Left lung (tissue), 14 donors: ENCODE measurements around the gene WDR18. TPM values are rescaled to one million over a fixed set of nuclear protein-coding genes. Genes with fewer than 3 reads are reported as not detected.

Experiments
- ATAC-seq: fragments of 200-7000 bp; cut with Tn5 transposase; one replicate; pipeline ENCODE4 v1.9.1; 2020; ENCODE audit warnings: moderate library complexity
- DNase-seq, 4 donors: peaks; one replicate each; pipeline ENCODE4 v3.0.0-alpha.2; 2013 to 2020
- H3K27ac ChIP-seq, 2 donors: fragments of 200-600 bp; sonication (generic) in 1 of 2; one replicate each; pipeline versions ENCODE4 v1.5.0 to v1.8.0; 2020 to 2021
- H3K27me3 ChIP-seq, 2 donors: fragments of 200-600 bp; sonication (generic) in 1 of 2; one replicate each; pipeline versions ENCODE4 v1.5.0 to v1.8.0; 2020 to 2021
- H3K36me3 ChIP-seq, 2 donors: fragments of 200-600 bp; sonication (generic) in 1 of 2; one replicate each; pipeline versions ENCODE4 v1.5.0 to v1.8.0; 2020 to 2021
- H3K4me1 ChIP-seq, 2 donors: fragments of 200-600 bp; one replicate each; pipeline ENCODE4 v1.8.0; 2021
- H3K4me3 ChIP-seq, 2 donors: fragments of 200-600 bp; sonication (generic) in 1 of 2; one replicate each; pipeline versions ENCODE4 v1.5.0 to v1.8.0; 2020 to 2021; ENCODE audit warnings: mild to moderate bottlenecking in 1 of 2
- H3K9me3 ChIP-seq, 2 donors: fragments of 200-600 bp; sonication (generic) in 1 of 2; one replicate each; pipeline versions ENCODE4 v1.5.0 to v1.8.0; 2020 to 2021
- CTCF ChIP-seq, 2 donors: fragments of 200-600 bp; sonication (generic) in 1 of 2; IDR thresholded peaks; one replicate each; pipeline versions ENCODE4 v1.5.0 to v1.8.0; 2021; ENCODE audit warnings: antibody characterized with exemption in 2 of 2
- intact Hi-C, 2 donors: fragments of 100-400 bp; cut with DNase I; formaldehyde crosslinking; loops; one replicate each; pipeline versions ENCODE4 v1.11.2 to v1.14.2; 2022
- long read RNA-seq, 12 donors: library from polyadenylated mRNA in 2 of 12; unstranded in 2 of 12; transcript quantifications; one replicate each; pipeline ENCODE4 v2.0.0 and lab custom pipeline, GENCODE V29; 2019 to 2026
- polyA plus RNA-seq, 6 donors: library from polyadenylated mRNA; unstranded; fragments of 120-200 nt; gene quantifications; one replicate each; pipeline ENCODE4 v1.2.1, GENCODE V29; 2013; ENCODE audit not compliant: insufficient read length in 6 of 6
- total RNA-seq, 2 donors: library from RNA; stranded (reverse); fragmentation: NEBNext Ultra II Directional; extraction: Animal tissue kit (Norgen Biotek cat#: 25700); gene quantifications; one replicate each; pipeline ENCODE4 v1.2.1, GENCODE V29; 2021
- donor health status: DM: no; HTN: yes; CAD: no.
- donor health status: DM: no; HTN: no; CAD: no.

WDR18 gene
- total RNA-seq = 10 to 100 TPM; 36.1 to 40.7 TPM
- polyA plus RNA-seq = 10 to 100 TPM; 26.6 to 35.9 (median 34.1) TPM
- long read RNA-seq, donor 1, transcript WDR18-202 (10 exons, 1,608 nt) = major isoform, 26 of 35 reads
- long read RNA-seq, donor 1, partial matches to known transcripts = 5 of 35 reads
- long read RNA-seq, donor 1, other reads (novel, unspliced or antisense) = 0 of 35 reads
- long read RNA-seq, donor 2, transcript WDR18-202 (10 exons, 1,608 nt) = major isoform, 14 of 19 reads
- long read RNA-seq, donor 2, partial matches to known transcripts = 5 of 19 reads
- long read RNA-seq, donor 2, other reads (novel, unspliced or antisense) = 0 of 19 reads
- long read RNA-seq, donor 3, transcript WDR18-202 (10 exons, 1,608 nt) = major isoform, 19 of 19 reads
- long read RNA-seq, donor 3, partial matches to known transcripts = 0 of 19 reads
- long read RNA-seq, donor 3, other reads (novel, unspliced or antisense) = 0 of 19 reads
- long read RNA-seq, donor 4, transcript WDR18-202 (10 exons, 1,608 nt) = major isoform, 50 of 56 reads
- long read RNA-seq, donor 4, partial matches to known transcripts = 3 of 56 reads
- long read RNA-seq, donor 4, other reads (novel, unspliced or antisense) = 3 of 56 reads
- long read RNA-seq, donor 5, transcript WDR18-202 (10 exons, 1,608 nt) = major isoform, 18 of 19 reads
- long read RNA-seq, donor 5, partial matches to known transcripts = 0 of 19 reads
- long read RNA-seq, donor 5, other reads (novel, unspliced or antisense) = 0 of 19 reads
- long read RNA-seq, donor 6, transcript WDR18-202 (10 exons, 1,608 nt) = major isoform, 27 of 31 reads
- long read RNA-seq, donor 6, partial matches to known transcripts = 0 of 31 reads
- long read RNA-seq, donor 6, other reads (novel, unspliced or antisense) = 0 of 31 reads
- long read RNA-seq, donor 7, transcript WDR18-202 (10 exons, 1,608 nt) = major isoform, 15 of 15 reads
- long read RNA-seq, donor 7, partial matches to known transcripts = 0 of 15 reads
- long read RNA-seq, donor 7, other reads (novel, unspliced or antisense) = 0 of 15 reads
- long read RNA-seq, donor 8, transcript WDR18-202 (10 exons, 1,608 nt) = major isoform, 13 of 15 reads
- long read RNA-seq, donor 8, partial matches to known transcripts = 0 of 15 reads
- long read RNA-seq, donor 8, other reads (novel, unspliced or antisense) = 0 of 15 reads
- long read RNA-seq, donor 9, partial matches to known transcripts = 0 of 2 reads
- long read RNA-seq, donor 9, other reads (novel, unspliced or antisense) = 0 of 2 reads
- long read RNA-seq, donor 10, transcript WDR18-202 (10 exons, 1,608 nt) = major isoform, 126 of 144 reads
- long read RNA-seq, donor 10, partial matches to known transcripts = 6 of 144 reads
- long read RNA-seq, donor 10, other reads (novel, unspliced or antisense) = 7 of 144 reads
- long read RNA-seq, donor 11 = 0 reads
- long read RNA-seq, donor 12, transcript WDR18-202 (10 exons, 1,608 nt) = major isoform, 13 of 15 reads
- long read RNA-seq, donor 12, partial matches to known transcripts = 0 of 15 reads
- long read RNA-seq, donor 12, other reads (novel, unspliced or antisense) = 0 of 15 reads

GRCh38 chr19:984165-984967 lies at the start of gene WDR18:
WDR18 (plus strand) TSS chr19:984345; CDS start chr19:984354, 9 bp downstream.
- intact Hi-C loops = loop anchor here (5.0 to 10.0 kb wide), 2 partner anchors 62 to 210 kb away; no protein-coding TSS in a partner anchor
- peak; percentile 96 for ATAC-seq
- H3K36me3 ChIP-seq = peaks cover 0 to 29% of the 10 kb centered on the region in 2 donors
- H3K9me3 ChIP-seq = no peaks in the 10 kb centered on the region
- peak within 1 kb of the TSS; percentile 77 to 91 for H3K4me3 ChIP-seq
- no peaks in the 10 kb centered on the region for H3K27me3 ChIP-seq
- peak; percentile 87 to 99 (median 94) for DNase-seq
- peak within 1 kb of the TSS; percentile 70 to 77 for H3K27ac ChIP-seq
- peaks cover 7 to 39% of the 10 kb centered on the region in 2 donors for H3K4me1 ChIP-seq
- peak in 1 of 2 donors; percentile 56 for TF ChIP-seq CTCF (IDR thresholded peaks at IDR 0.05)

- peak overlapping the region; percentile 56 to 72 for H3K27ac ChIP-seq
- peaks cover 32 to 69% of the 10 kb centered on the region in 2 donors for H3K4me1 ChIP-seq
- H3K27me3 ChIP-seq = no peaks in the 10 kb centered on the region
- H3K4me3 ChIP-seq = no peak overlapping the region
- peak; percentile 97 for ATAC-seq
- H3K9me3 ChIP-seq = no peaks in the 10 kb centered on the region
- peak; percentile 90 to 97 (median 94) for DNase-seq
- H3K36me3 ChIP-seq = peaks cover 0 to 32% of the 10 kb centered on the region in 2 donors
- intact Hi-C loops = no loop called here
- no peak for TF ChIP-seq CTCF (IDR thresholded peaks at IDR 0.05)
Measured at GRCh38 chr19:934865-935479, 49.2 kb upstream of the WDR18 start.

GRCh38 chr19:936175-936546 lies 48.0 kb upstream of the WDR18 start:
- no peaks in the 10 kb centered on the region for H3K27me3 ChIP-seq

More at GRCh38 chr19:936175-936546, 48.0 kb upstream of the WDR18 start:
- Histone ChIP-seq H3K4me1 (peaks cover 41 to 81% of the 10 kb centered on the region in 2 donors), H3K9me3 (no peaks in the 10 kb centered on the region), H3K4me3 (no peak overlapping the region), H3K36me3 (peaks cover 0 to 20% of the 10 kb centered on the region in 2 donors), H3K27ac (no peak overlapping the region)
- TF ChIP-seq CTCF (IDR thresholded peaks at IDR 0.05) = no peak
- DNase-seq (no peak), ATAC-seq (no peak)
- intact Hi-C loops = no loop called here
